ENCODE measurements around the gene TTC9B.

DNA sequence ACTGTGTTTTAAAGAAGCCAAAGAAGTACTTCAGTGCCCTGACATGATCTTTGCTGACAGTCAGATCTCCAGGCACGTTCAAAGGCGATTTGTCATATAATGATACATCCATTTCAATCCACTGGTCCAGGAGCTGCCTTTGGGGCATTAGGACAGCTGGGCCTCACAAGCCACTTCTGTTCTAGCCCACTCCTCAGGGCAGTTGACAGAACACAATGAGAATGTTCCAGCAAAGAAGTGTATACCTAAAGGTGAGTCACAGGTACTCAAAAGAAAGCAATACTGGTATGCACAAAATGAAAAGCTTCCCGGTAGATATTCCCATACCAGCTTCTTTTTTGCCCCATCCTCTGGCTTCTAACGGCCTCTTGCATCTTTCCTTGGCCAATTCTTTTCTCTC is 39.4 kb downstream of the TTC9B start:
- TF ChIP-seq POLR2A (IDR thresholded peaks at IDR 0.05) (no peak), POLR2AphosphoS5 (IDR thresholded peaks at IDR 0.05; ENCODE audit: insufficient read depth in 1 of 2, low read depth in 1 of 2) (no peak)
- TF ChIP-seq, protein P1, sequence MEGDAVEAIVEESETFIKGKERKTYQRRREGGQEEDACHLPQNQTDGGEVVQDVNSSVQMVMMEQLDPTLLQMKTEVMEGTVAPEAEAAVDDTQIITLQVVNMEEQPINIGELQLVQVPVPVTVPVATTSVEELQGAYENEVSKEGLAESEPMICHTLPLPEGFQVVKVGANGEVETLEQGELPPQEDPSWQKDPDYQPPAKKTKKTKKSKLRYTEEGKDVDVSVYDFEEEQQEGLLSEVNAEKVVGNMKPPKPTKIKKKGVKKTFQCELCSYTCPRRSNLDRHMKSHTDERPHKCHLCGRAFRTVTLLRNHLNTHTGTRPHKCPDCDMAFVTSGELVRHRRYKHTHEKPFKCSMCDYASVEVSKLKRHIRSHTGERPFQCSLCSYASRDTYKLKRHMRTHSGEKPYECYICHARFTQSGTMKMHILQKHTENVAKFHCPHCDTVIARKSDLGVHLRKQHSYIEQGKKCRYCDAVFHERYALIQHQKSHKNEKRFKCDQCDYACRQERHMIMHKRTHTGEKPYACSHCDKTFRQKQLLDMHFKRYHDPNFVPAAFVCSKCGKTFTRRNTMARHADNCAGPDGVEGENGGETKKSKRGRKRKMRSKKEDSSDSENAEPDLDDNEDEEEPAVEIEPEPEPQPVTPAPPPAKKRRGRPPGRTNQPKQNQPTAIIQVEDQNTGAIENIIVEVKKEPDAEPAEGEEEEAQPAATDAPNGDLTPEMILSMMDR (IDR thresholded peaks at IDR 0.05): no peak
